H1 (cell line): ENCODE results near the gene EN2. TPM values are rescaled to one million over a fixed set of nuclear protein-coding genes. Genes with fewer than 3 reads are reported as not detected.

Experiments
- CREB1 ChIP-seq: IDR thresholded peaks from 2 replicates; pipeline ENCODE4 v1.6.1; 2012; ENCODE audit warnings: inconsistent platforms
- CTBP2 ChIP-seq: IDR thresholded peaks from 2 replicates; pipeline ENCODE4 v1.7.0; 2011; ENCODE audit warnings: borderline replicate concordance, mild to moderate bottlenecking, moderate library complexity, mixed read lengths, low read length; ENCODE audit not compliant: insufficient read depth, insufficient read length
- EGR1 ChIP-seq: IDR thresholded peaks from 2 replicates; pipeline ENCODE4 v1.6.1; 2011; ENCODE audit warnings: low read depth, low read length, borderline replicate concordance
- JUND ChIP-seq: IDR thresholded peaks from 2 replicates; pipeline ENCODE4 v1.6.1; 2011; ENCODE audit warnings: mild to moderate bottlenecking, improper control_type of control experiment, low read length
- MAFK ChIP-seq: IDR thresholded peaks from 2 replicates; pipeline ENCODE4 v1.6.1; 2012; ENCODE audit warnings: low read depth, mild to moderate bottlenecking, improper control_type of control experiment, low read length
- RBBP5 ChIP-seq: IDR thresholded peaks from 2 replicates; pipeline ENCODE4 v1.7.1; 2012; ENCODE audit warnings: low read depth, mild to moderate bottlenecking, inconsistent platforms, low read length, moderate library complexity, borderline replicate concordance
- SP2 ChIP-seq: IDR thresholded peaks from 2 replicates; pipeline ENCODE4 v1.6.1; 2012; ENCODE audit warnings: mild to moderate bottlenecking, low read length, inconsistent platforms
- TEAD4 ChIP-seq: IDR thresholded peaks from 2 replicates; pipeline ENCODE4 v1.6.1; 2012; ENCODE audit warnings: low read depth, low read length, inconsistent platforms, mixed read lengths
- polyA plus RNA-seq, 7 experiments: library from polyadenylated mRNA; depleted of rRNA in 3 of 7; stranded (reverse) in 5 of 7; unstranded in 2 of 7; fragments of >200 nt in 5 of 7; fragments of 200-250 nt in 2 of 7; gene quantifications; 1 replicate in 5 of 7; 2 replicates in 1 of 7; 4 replicates in 1 of 7; pipeline versions ENCODE4 v1.2.1 to v1.2.3, GENCODE V29; 2011 to 2013; ENCODE audit warnings: missing spikeins in 2 of 7, mixed read lengths in 2 of 7
- total RNA-seq: library from RNA; stranded (reverse); fragmentation: NEBNext Ultra II Directional; extraction: Animal tissue kit (Norgen Biotek cat#: 25700); gene quantifications from 2 replicates; pipeline ENCODE4 v1.2.1, GENCODE V29; 2021
- TF ChIP-seq, protein P1 (sequence below): IDR thresholded peaks from 2 replicates; pipeline ENCODE4 v1.6.1; 2011; ENCODE audit warnings: low read length, improper control_type of control experiment

EN2 gene
- total and polyA plus RNA-seq, 2 of the 8 experiments (the other 6 are each of a cell fraction or from before 2014, with no cell fraction given), result not detected

DNA sequence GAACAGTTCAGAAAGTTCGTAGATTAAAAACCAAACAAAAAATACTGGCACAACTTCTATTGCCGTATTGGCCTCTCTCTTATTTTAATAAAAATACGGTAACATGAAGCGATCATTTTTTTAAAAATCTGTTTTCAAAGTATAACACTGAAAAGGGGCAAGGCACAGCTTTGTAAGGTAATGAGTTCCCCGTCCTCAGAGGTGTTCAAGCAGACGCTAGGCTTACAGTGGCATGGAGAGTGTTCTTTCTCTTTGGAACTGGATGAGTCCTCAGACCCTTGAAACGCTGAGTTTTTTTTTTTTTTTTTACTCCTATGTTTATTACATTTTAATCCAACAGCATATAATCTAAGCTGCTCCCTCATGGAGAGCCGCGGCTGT lies 7.8 kb downstream of the EN2 start (continued):
- no peak for TF ChIP-seq CREB1
- TF ChIP-seq, protein P1, sequence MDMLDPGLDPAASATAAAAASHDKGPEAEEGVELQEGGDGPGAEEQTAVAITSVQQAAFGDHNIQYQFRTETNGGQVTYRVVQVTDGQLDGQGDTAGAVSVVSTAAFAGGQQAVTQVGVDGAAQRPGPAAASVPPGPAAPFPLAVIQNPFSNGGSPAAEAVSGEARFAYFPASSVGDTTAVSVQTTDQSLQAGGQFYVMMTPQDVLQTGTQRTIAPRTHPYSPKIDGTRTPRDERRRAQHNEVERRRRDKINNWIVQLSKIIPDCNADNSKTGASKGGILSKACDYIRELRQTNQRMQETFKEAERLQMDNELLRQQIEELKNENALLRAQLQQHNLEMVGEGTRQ, result no peak
- no peak for TF ChIP-seq CTBP2
- TF ChIP-seq RBBP5, result no peak
- no peak for TF ChIP-seq JUND
- no peak for TF ChIP-seq EGR1
- TF ChIP-seq TEAD4, result no peak
- no peak for TF ChIP-seq SP2
- TF ChIP-seq MAFK, result no peak
